CD14-positive monocyte (primary cell): ENCODE data around the gene HIBCH. TPM values are rescaled to one million over a fixed set of nuclear protein-coding genes. Genes with fewer than 3 reads are reported as not detected.
A peak's percentile ranks its signal among the peaks of the same experiment; 100 is the strongest.

Experiments
- DNase-seq, 3 donors: peaks; one replicate each; pipeline ENCODE4 v3.0.0-alpha.2; 2011 to 2022
- H2AFZ ChIP-seq: 2 replicates; pipeline ENCODE4 v1.6.0; 2012; ENCODE audit warnings: mild to moderate bottlenecking, low read depth, low read length, inconsistent platforms; ENCODE audit not compliant: insufficient read depth, poor library complexity, severe bottlenecking
- H3K27ac ChIP-seq, 2 donors: 1 replicate in 1 of 2; 2 replicates in 1 of 2; pipeline ENCODE4 v1.5.1; 2012 to 2013; ENCODE audit warnings: low read length in 2 of 2, control low read depth in 1 of 2, inconsistent platforms in 1 of 2, low read depth in 1 of 2, mild to moderate bottlenecking in 1 of 2
- H3K27me3 ChIP-seq, 2 donors: one replicate each; pipeline versions ENCODE4 v1.6.0 to v1.6.1; 2011 to 2013; ENCODE audit warnings: low read length in 2 of 2; ENCODE audit not compliant: control insufficient read depth in 2 of 2, insufficient read depth in 2 of 2
- H3K36me3 ChIP-seq, 2 donors: replicated peaks in 1 of 2; 1 replicate in 1 of 2; 2 replicates in 1 of 2; pipeline versions ENCODE4 v1.5.1 to v1.6.1; 2012 to 2013; ENCODE audit warnings: low read length in 2 of 2, control low read depth in 1 of 2, inconsistent platforms in 1 of 2, mild to moderate bottlenecking in 1 of 2; ENCODE audit not compliant: insufficient read depth in 2 of 2, control insufficient read depth in 1 of 2
- H3K4me1 ChIP-seq, 2 donors: 1 replicate in 1 of 2; 2 replicates in 1 of 2; pipeline versions ENCODE4 v1.5.1 to v1.6.1; 2012 to 2013; ENCODE audit warnings: low read length in 2 of 2, control low read depth in 1 of 2, inconsistent platforms in 1 of 2, mild to moderate bottlenecking in 1 of 2, moderate library complexity in 1 of 2; ENCODE audit not compliant: insufficient read depth in 2 of 2, control insufficient read depth in 1 of 2
- H3K4me2 ChIP-seq: replicated peaks from 2 replicates; pipeline ENCODE3; 2012; ENCODE audit warnings: low read length, moderate library complexity, mild to moderate bottlenecking; ENCODE audit not compliant: poor library complexity, severe bottlenecking; ENCODE audit errors: extremely low read depth
- H3K4me3 ChIP-seq, 3 experiments: fragments of 200-600 bp in 1 of 3; sonication (generic) in 1 of 3; replicated peaks in 1 of 3; 1 replicate in 2 of 3; 2 replicates in 1 of 3; pipeline ENCODE4 v1.5.1; 2011 to 2013; ENCODE audit warnings: low read length in 3 of 3, mild to moderate bottlenecking in 3 of 3, control low read depth in 2 of 3, low read depth in 2 of 3, inconsistent platforms in 1 of 3, moderate library complexity in 1 of 3
- H3K79me2 ChIP-seq: 2 replicates; pipeline ENCODE4 v1.6.0; 2012; ENCODE audit warnings: mild to moderate bottlenecking, control low read depth, inconsistent platforms, low read length, moderate library complexity; ENCODE audit not compliant: insufficient read depth
- H3K9ac ChIP-seq: 2 replicates; pipeline ENCODE4 v1.6.0; 2017; ENCODE audit warnings: low read length, mild to moderate bottlenecking; ENCODE audit not compliant: insufficient read depth, poor library complexity, severe bottlenecking
- H3K9me3 ChIP-seq, 2 donors: replicated peaks in 1 of 2; 1 replicate in 1 of 2; 2 replicates in 1 of 2; pipeline versions ENCODE4 v1.5.1 to v1.6.1; 2012 to 2013; ENCODE audit warnings: low read length in 2 of 2, control low read depth in 1 of 2; ENCODE audit not compliant: control insufficient read depth in 1 of 2, insufficient read depth in 1 of 2
- H4K20me1 ChIP-seq: 2 replicates; pipeline ENCODE4 v1.6.0; 2012; ENCODE audit warnings: mild to moderate bottlenecking, low read length, control low read depth, moderate library complexity; ENCODE audit not compliant: insufficient read depth
- H3K27ac Mint-ChIP-seq, 7 donors: one replicate each; pipeline ENCODE4 v1.8.0; 2020; ENCODE audit warnings: mild to moderate bottlenecking in 7 of 7, mixed read lengths in 7 of 7, moderate library complexity in 6 of 7, inconsistent platforms in 2 of 7
- H3K27me3 Mint-ChIP-seq, 3 donors: one replicate each; pipeline ENCODE4 v1.8.0; 2021 to 2022; ENCODE audit warnings: low read depth in 3 of 3, mild to moderate bottlenecking in 3 of 3, mixed read lengths in 3 of 3, moderate library complexity in 3 of 3, inconsistent platforms in 1 of 3
- H3K36me3 Mint-ChIP-seq, 2 donors: one replicate each; pipeline ENCODE4 v1.8.0; 2020; ENCODE audit warnings: mixed read lengths in 2 of 2, inconsistent platforms in 1 of 2, mild to moderate bottlenecking in 1 of 2
- H3K4me1 Mint-ChIP-seq: one replicate; pipeline ENCODE4 v1.8.0; 2020; ENCODE audit warnings: mild to moderate bottlenecking, mixed read lengths
- H3K4me3 Mint-ChIP-seq, 2 donors: one replicate each; pipeline ENCODE4 v1.8.0; 2020; ENCODE audit warnings: mild to moderate bottlenecking in 2 of 2, mixed read lengths in 2 of 2, moderate library complexity in 1 of 2
- H3K9me3 Mint-ChIP-seq, 7 donors: one replicate each; pipeline ENCODE4 v1.8.0; 2020 to 2022; ENCODE audit warnings: mixed read lengths in 7 of 7, mild to moderate bottlenecking in 6 of 7, moderate library complexity in 6 of 7, inconsistent platforms in 2 of 7
- CTCF ChIP-seq: fragments of 200-600 bp; IDR thresholded peaks from one replicate; pipeline ENCODE4 v1.8.0; 2022; ENCODE audit warnings: antibody characterized with exemption, mild to moderate bottlenecking
- WGBS: methylation state at CpG from one replicate; pipeline ENCODE4 v1.1.5; 2013; ENCODE audit warnings: missing lambda C conversion rate; ENCODE audit not compliant: insufficient coverage; 5-methylcytosine and 5-hydroxymethylcytosine counted together
- intact Hi-C, 2 donors: fragments of 100-400 bp; cut with micrococcal nuclease; formaldehyde crosslinking; loops; one replicate each; pipeline versions ENCODE4 v1.15.0 to v1.15.1; 2023
- polyA plus RNA-seq, 3 donors: library from polyadenylated mRNA; depleted of rRNA in 1 of 3; unstranded in 2 of 3; stranded (reverse) in 1 of 3; fragments of 300-500 nt in 2 of 3; fragments of >200 nt in 1 of 3; fragmentation: Illumina TruSeq in 2 of 3; gene quantifications; 1 replicate in 2 of 3; 2 replicates in 1 of 3; pipeline ENCODE4 v1.2.3, GENCODE V29; 2012 to 2021

HIBCH gene
- polyA plus RNA-seq, 3 donors = 3.3 to 8.2 (median 7.3) TPM

GRCh38 chr2:190354003-190354690 lies 34.5 kb upstream of the HIBCH start:
- Histone ChIP-seq H3K9me3 (no peaks in the 10 kb centered on the region), H3K4me3 (no peak overlapping the region), H3K79me2 (no peaks in the 10 kb centered on the region), H3K36me3 (peaks cover 0 to 23% of the 10 kb centered on the region in 2 donors), H3K27me3 (no peaks in the 10 kb centered on the region), H3K4me1 (peaks cover 3 to 8% of the 10 kb centered on the region in 2 donors), H3K4me2 (no peak overlapping the region), H4K20me1 (no peaks in the 10 kb centered on the region), H3K27ac (no peak overlapping the region), H3K9ac (no peak overlapping the region), H2AFZ (no peak overlapping the region)
- Mint-ChIP-seq H3K27ac (peak overlapping the region in 1 of 7 donors; percentile 19), H3K36me3 (peaks cover 10% of the 10 kb centered on the region in 2 donors), H3K4me3 (no peak overlapping the region), H3K9me3 (no peaks in the 10 kb centered on the region), H3K27me3 (peaks cover 0 to 2% (median 0%) of the 10 kb centered on the region in 3 donors), H3K4me1 (peaks cover 21% of the 10 kb centered on the region)
- no peak for TF ChIP-seq CTCF
- DNase-seq = no peak
- WGBS = 95% methylated on average over 5 of the region's 12 CpGs
- intact Hi-C loops = no loop called here

GRCh38 chr2:190353537-190353899 lies 33.9 kb upstream of the HIBCH start:
- H3K9me3 ChIP-seq = no peaks in the 10 kb centered on the region
- H3K4me3 Mint-ChIP-seq = no peak overlapping the region
- intact Hi-C loops = no loop called here
- H3K4me3 ChIP-seq = no peak overlapping the region
- H2AFZ ChIP-seq = no peak overlapping the region
- H3K27ac Mint-ChIP-seq = no peak overlapping the region
- H3K4me1 Mint-ChIP-seq = peaks cover 19% of the 10 kb centered on the region
- H3K27me3 Mint-ChIP-seq = no peaks in the 10 kb centered on the region
- H4K20me1 ChIP-seq = no peaks in the 10 kb centered on the region
- no peak overlapping the region for H3K27ac ChIP-seq
- no peaks in the 10 kb centered on the region for H3K27me3 ChIP-seq
- no peak overlapping the region for H3K4me2 ChIP-seq
- H3K9me3 Mint-ChIP-seq = no peaks in the 10 kb centered on the region
- no peak for DNase-seq
- peaks cover 3 to 8% of the 10 kb centered on the region in 2 donors for H3K4me1 ChIP-seq
- H3K9ac ChIP-seq = no peak overlapping the region
- no peak for TF ChIP-seq CTCF
- peaks cover 0 to 23% of the 10 kb centered on the region in 2 donors for H3K36me3 ChIP-seq
- H3K79me2 ChIP-seq = peaks cover 4% of the 10 kb centered on the region
- H3K36me3 Mint-ChIP-seq = peaks cover 13 to 14% of the 10 kb centered on the region in 2 donors
